Choroid plexus epithelial cell (primary cell): Measurements from ENCODE around the gene RAI2.

Source experiments
- DNase-seq: peaks from one replicate; pipeline ENCODE4 v3.0.0-alpha.2; 2010; ENCODE audit warnings: low read depth
- H3K4me3 ChIP-seq: 2 replicates; pipeline ENCODE4 v1.5.1; 2011; ENCODE audit warnings: low read depth, mild to moderate bottlenecking, control low read depth, low read length, moderate library complexity
- CTCF ChIP-seq: conservative IDR thresholded peaks from 2 replicates; pipeline ENCODE4 v1.5.1; 2011; ENCODE audit warnings: low read depth, mild to moderate bottlenecking, control low read depth, inconsistent platforms, low read length, moderate library complexity

Gene RAI2

GRCh38 chrX:17848545-17849265 is 12.4 kb downstream of the RAI2 start:
- no peak for TF ChIP-seq CTCF
- H3K4me3 ChIP-seq = no peak overlapping the region
- no peak for DNase-seq

GRCh38 chrX:17846045-17846444 is 15.1 kb downstream of the RAI2 start:
- no peak for DNase-seq
- TF ChIP-seq CTCF = no peak
- H3K4me3 ChIP-seq = no peak overlapping the region

GRCh38 chrX:17844236-17844635 is 16.9 kb downstream of the RAI2 start:
- DNase-seq = no peak
- H3K4me3 ChIP-seq = no peak overlapping the region
- TF ChIP-seq CTCF = no peak

- no peak overlapping the region for H3K4me3 ChIP-seq
- DNase-seq = no peak
- TF ChIP-seq CTCF = no peak
These were observed 18.2 kb downstream of the RAI2 start for GRCh38 chrX:17842769-17843525.

- peak; percentile 24 for TF ChIP-seq CTCF
- no peak for DNase-seq
These were observed 21.8 kb downstream of the RAI2 start for GRCh38 chrX:17839269-17839668.

GRCh38 chrX:17836830-17837229 is 24.3 kb downstream of the RAI2 start:
- no peak for DNase-seq
- H3K4me3 ChIP-seq = no peak overlapping the region
- TF ChIP-seq CTCF = no peak

More at GRCh38 chrX:17839269-17839668, 21.8 kb downstream of the RAI2 start:
- no peak overlapping the region for H3K4me3 ChIP-seq
